K562 (cell line): ENCODE measurements around the gene NFIB.

Experiments
- CREM ChIP-seq: IDR thresholded peaks from 2 replicates; pipeline ENCODE4 v1.6.1; 2014; ENCODE audit warnings: antibody characterized with exemption, low read depth
- CTCF ChIP-seq, 3 experiments: IDR thresholded peaks in 2 of 3; conservative IDR thresholded peaks in 1 of 3; 2 replicates each; pipeline ENCODE4 v1.5.1; 2011 to 2012; ENCODE audit warnings: low read length in 3 of 3, mild to moderate bottlenecking in 3 of 3, control low read depth in 2 of 3, improper control_type of control experiment in 1 of 3, inconsistent platforms in 1 of 3, low read depth in 1 of 3, mixed read lengths in 1 of 3, moderate library complexity in 1 of 3; ENCODE audit not compliant: insufficient read depth in 2 of 3
- FOXP4 ChIP-seq: sonication (generic); formaldehyde crosslinking; IDR thresholded peaks from 2 replicates; pipeline ENCODE4 v1.8.0; 2022; ENCODE audit warnings: mild to moderate bottlenecking, missing genetic modification reagents, borderline replicate concordance
- RAD51 ChIP-seq: fragments of 450-650 bp; IDR thresholded peaks from 2 replicates; pipeline ENCODE4 v1.7.1; 2016; ENCODE audit warnings: low read depth, mild to moderate bottlenecking, borderline replicate concordance
- TAF9B ChIP-seq: fragments of 450-650 bp; IDR thresholded peaks from 2 replicates; pipeline ENCODE4 v1.6.1; 2018; ENCODE audit warnings: mild to moderate bottlenecking; ENCODE audit not compliant: partially characterized antibody
- USF2 ChIP-seq: sonication (generic); formaldehyde crosslinking; IDR thresholded peaks from 2 replicates; pipeline ENCODE4 v1.5.0; 2020; ENCODE audit warnings: missing genetic modification reagents
- ZBTB1 ChIP-seq: sonication (generic); formaldehyde crosslinking; IDR thresholded peaks from 2 replicates; pipeline ENCODE4 v1.8.1; 2023; ENCODE audit warnings: missing genetic modification reagents, low read depth, mild to moderate bottlenecking, borderline replicate concordance
- ZBTB12 ChIP-seq: fragments of 250-450 bp; sonication (Bioruptor Pico); IDR thresholded peaks from 2 replicates; pipeline ENCODE4 v1.4.0; 2020
- ZNF586 ChIP-seq: fragments of 450-650 bp; formaldehyde crosslinking; conservative IDR thresholded peaks from 2 replicates; pipeline ENCODE4 v1.4.0; 2020; ENCODE audit warnings: mild to moderate bottlenecking, moderate library complexity

- no peak for TF ChIP-seq USF2 (CRISPR knock-in tag)
- TF ChIP-seq CTCF (IDR thresholded peaks at IDR 0.05 in 2 of 3, conservative IDR thresholded peaks at IDR 0.05 in 1 of 3; ENCODE audit: insufficient read depth in 2 of 3, low read depth in 1 of 3, low read length in 3 of 3): no peak
- no peak for TF ChIP-seq ZBTB12
- no peak for TF ChIP-seq TAF9B
- TF ChIP-seq FOXP4: no peak
- TF ChIP-seq ZBTB1: no peak
- no peak for TF ChIP-seq ZNF586 (CRISPR knock-in tag)
- TF ChIP-seq CREM: no peak
- TF ChIP-seq RAD51: no peak
Observed at GRCh38 chr9:14188538-14188937, 125.4 kb downstream of the NFIB start.
